ENCODE measurements around the gene IFNA14.
"Not testable (repeated sequence)": the region's sequence is repeated elsewhere in the genome, so short reads cannot be mapped to it uniquely, and the experiment has no call there.

The IFNA14 gene

DNA sequence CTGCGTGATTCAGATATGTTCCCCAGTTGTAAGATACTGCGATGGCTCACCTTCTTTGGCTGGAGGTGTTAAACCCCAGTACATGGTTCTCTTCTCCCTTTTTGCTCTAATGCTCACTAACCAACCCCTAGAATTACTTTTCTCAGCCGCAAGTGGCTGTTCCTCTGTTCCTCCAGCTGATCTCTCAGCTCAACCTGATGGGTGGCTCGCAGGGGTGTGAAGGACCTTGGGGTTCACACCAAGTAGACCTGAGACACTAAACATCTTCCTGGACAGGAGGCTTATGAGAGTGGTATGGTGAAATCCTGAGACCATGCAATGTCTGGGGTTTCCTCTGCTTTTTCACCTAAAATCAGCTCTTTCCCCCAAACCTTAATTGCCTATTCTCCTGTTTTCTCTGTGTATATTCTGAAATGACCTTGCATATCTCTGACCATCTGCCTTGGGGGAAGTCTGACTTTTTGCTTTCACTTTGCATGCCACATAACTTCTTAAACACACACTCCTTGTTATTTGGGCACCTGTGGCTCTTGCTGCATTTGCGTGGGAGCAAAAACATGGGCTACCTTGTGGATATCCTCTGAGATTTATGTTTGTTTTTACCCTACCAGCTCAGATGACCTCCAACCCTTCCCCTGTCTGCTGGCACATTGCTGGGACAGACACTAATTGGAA, 15.9 kb upstream of the IFNA14 start:
- peak overlapping the region; percentile 62 for H3K4me2 ChIP-seq
- no peak overlapping the region for H3K9ac ChIP-seq
- H3K9me3 ChIP-seq, result peaks cover 18% of the 10 kb centered on the region
- H3K27me3 ChIP-seq, result no peaks in the 10 kb centered on the region
- TF ChIP-seq Cebpa-rat (IDR thresholded peaks at IDR 0.05), result no peak
- no peaks in the 10 kb centered on the region for H4K20me1 ChIP-seq
- no peak overlapping the region for H3K27ac ChIP-seq
- peaks cover 38% of the 10 kb centered on the region for H3K4me1 ChIP-seq
- H3K36me3 ChIP-seq, result no peaks in the 10 kb centered on the region
- no peak overlapping the region for H3K4me3 ChIP-seq

DNA sequence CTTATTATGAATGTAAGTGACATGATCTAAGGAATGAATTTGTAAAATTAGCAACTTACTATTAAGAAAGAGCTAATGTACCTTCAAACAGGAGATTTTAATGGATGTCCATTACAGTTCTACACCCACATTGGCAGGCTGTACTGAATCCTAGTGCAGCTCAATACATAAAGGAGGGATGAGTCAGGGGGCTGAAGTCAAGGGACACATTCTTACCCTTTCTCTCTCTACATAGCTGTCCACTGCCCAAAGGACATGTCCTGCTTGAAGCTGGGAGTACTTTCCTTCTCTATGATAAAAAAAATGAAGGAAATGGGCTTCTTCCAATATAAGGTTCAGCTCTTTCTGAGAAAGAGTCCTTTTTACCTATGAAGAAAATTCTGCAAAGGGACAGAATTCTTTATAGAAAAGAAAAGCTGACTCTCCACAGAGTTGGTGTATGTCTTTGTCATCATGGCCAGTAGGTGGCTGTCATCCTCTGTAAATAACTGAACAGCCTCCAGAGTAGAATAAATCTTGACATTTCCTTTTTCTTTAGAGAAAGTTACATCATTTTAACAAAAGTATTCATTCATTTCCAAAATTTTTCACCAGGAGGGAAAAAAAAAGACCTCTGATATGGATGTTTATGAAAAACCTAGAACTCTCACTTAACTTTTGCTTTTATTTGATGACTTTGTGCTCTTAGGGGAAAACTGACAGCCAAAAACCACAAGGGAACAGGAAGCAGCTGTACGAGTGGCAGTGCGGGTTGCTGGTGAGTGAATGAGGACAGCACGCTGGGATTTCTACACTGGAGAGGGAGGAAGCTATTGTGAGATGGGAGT, 13.1 kb upstream of the IFNA14 start:
- Histone ChIP-seq H3K4me1 (peaks cover 38% of the 10 kb centered on the region), H3K4me2 (peak overlapping the region; percentile 55), H3K27me3 (no peaks in the 10 kb centered on the region)

DNA sequence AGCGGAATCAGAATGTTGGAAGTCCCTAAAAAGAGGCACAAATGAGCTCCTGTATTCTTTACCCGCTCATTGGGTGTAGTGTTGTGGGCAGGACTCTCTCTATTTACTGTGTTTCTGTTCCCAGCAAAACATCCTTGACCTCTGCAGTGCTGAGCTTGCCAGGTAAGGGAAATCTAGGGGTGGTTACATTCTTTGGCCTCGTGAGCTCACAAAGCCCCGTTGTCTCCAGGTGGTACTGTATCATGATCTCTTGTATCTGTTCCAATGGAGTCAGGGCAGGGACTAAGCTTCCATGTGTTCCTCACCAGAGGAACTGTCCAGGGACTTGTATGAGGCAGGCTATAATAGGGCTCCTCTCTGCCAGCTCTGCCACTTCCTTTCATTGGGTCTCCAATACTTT, 11.8 kb upstream of the IFNA14 start:
- Histone ChIP-seq H4K20me1 (no peaks in the 10 kb centered on the region), H3K4me2 (no peak overlapping the region), H3K4me1 (peaks cover 38% of the 10 kb centered on the region), H3K27me3 (no peaks in the 10 kb centered on the region), H3K4me3 (no peak overlapping the region), H3K9ac (no peak overlapping the region), H3K27ac (no peak overlapping the region), H3K36me3 (no peaks in the 10 kb centered on the region), H3K9me3 (no peaks in the 10 kb centered on the region)
- TF ChIP-seq Cebpa-rat (IDR thresholded peaks at IDR 0.05), result no peak

More for the DNA sequence above, 13.1 kb upstream of the IFNA14 start:
- Histone ChIP-seq H3K9me3 (peaks cover 8% of the 10 kb centered on the region; the same call in 1 of the 2 replicates), H4K20me1 (no peaks in the 10 kb centered on the region), H3K27ac (0 out of 2 replicates have a peak overlapping the region, but pooled peaks have one; percentile 4), H3K36me3 (no peaks in the 10 kb centered on the region), H3K9ac (no peak overlapping the region; the same call in 1 of the 2 replicates), H3K4me3 (no peak overlapping the region)
- no peak for TF ChIP-seq Cebpa-rat (IDR thresholded peaks at IDR 0.05)

DNA sequence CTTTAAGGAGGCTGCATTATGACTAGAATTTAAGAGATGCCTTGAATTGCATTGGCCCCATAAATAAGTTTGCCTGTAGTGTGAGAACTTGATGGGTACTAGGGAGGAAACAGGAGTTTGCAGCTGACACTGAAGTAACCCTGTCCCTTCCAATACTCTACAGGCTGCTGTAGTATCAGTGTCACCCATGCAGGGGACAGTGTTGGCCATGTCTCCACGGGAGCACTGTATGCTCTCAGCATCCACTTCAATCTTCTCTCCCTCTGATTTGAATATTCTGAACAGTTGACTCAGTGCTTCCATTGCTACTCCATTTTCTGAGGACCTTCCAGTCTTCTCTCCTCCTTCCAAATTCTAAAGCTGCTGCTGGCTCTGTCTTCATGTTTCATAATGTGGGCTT, 11.4 kb upstream of the IFNA14 start:
- Histone ChIP-seq H3K27me3 (no peaks in the 10 kb centered on the region), H3K27ac (no peak overlapping the region), H3K36me3 (no peaks in the 10 kb centered on the region), H3K4me3 (no peak overlapping the region), H3K4me2 (no peak overlapping the region), H3K9me3 (no peaks in the 10 kb centered on the region), H3K9ac (no peak overlapping the region), H4K20me1 (no peaks in the 10 kb centered on the region), H3K4me1 (peaks cover 35% of the 10 kb centered on the region)
- TF ChIP-seq Cebpa-rat (IDR thresholded peaks at IDR 0.05), result no peak

DNA sequence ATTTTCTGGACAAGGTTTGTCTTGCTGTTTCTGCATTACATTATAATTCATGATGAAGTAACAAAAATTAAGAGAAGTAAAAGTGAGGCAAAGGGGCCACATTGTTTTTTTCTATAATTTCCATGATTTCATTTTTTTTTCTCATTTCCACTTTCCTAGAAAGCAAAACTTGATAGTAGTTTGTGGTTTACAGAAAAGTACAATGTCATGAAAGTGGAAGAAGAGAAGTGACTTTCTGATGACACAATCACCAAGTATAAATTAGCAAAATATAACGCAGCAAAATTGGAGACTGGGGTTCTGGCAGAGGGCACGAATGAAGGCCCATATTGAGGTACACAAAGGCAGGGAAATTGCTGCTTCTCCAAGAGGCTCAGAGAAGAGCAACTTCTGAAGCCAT, 5.0 kb upstream of the IFNA14 start:
- TF ChIP-seq Cebpa-rat (IDR thresholded peaks at IDR 0.05), result no peak
- no peaks in the 10 kb centered on the region for H3K36me3 ChIP-seq
- H3K4me1 ChIP-seq, result peaks cover 5% of the 10 kb centered on the region; the same call in 1 of the 2 replicates
- no peak overlapping the region for H3K4me3 ChIP-seq
- H3K4me2 ChIP-seq, result no peak overlapping the region
- no peaks in the 10 kb centered on the region for H3K27me3 ChIP-seq
- no peak overlapping the region for H3K27ac ChIP-seq
- H3K9me3 ChIP-seq, result no peaks in the 10 kb centered on the region
- no peak overlapping the region for H3K9ac ChIP-seq
- H4K20me1 ChIP-seq, result no peaks in the 10 kb centered on the region

GRCh38 chr9:21236360-21236714, 3.5 kb downstream of the IFNA14 start:
- H3K9ac ChIP-seq, H3K4me3 ChIP-seq, H3K36me3 ChIP-seq, H3K9me3 ChIP-seq, H3K27ac ChIP-seq, H3K27me3 ChIP-seq, H4K20me1 ChIP-seq: not testable (repeated sequence)
- Histone ChIP-seq H3K4me2 (peak overlapping the region; percentile 61), H3K4me1 (peaks cover 16% of the 10 kb centered on the region)

GRCh38 chr9:21235468-21236359, 4.1 kb downstream of the IFNA14 start:
- not testable (repeated sequence) for H3K4me3 ChIP-seq, H3K36me3 ChIP-seq, H3K27me3 ChIP-seq, H3K27ac ChIP-seq, H4K20me1 ChIP-seq, H3K9ac ChIP-seq, H3K9me3 ChIP-seq
- Histone ChIP-seq H3K4me2 (peak overlapping the region; percentile 61), H3K4me1 (peaks cover 16% of the 10 kb centered on the region)

DNA sequence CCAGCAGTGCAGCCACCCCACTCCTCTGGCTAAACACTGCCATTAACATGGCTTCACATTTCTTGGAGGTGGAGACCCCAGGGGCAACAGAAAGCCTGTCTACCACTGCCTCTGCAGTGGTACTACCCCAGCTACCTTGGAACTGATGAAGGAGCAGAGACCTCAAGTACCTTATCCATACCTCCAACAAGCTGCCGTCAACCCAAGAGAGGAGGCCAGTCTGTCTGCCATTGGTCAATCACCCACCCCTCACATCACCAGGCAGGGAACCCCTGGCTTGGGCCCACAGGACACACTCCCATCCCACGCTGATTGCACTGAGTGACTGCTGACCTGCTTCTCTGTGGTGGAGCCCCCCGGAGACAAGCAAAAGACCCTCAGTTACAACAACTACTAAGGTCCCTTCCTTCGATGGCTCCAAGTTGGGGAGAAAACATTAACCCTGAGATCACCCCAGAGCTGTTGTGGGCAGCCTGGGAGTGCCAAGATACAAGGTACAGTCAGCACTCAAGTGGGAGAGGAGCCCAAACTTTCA, 5.6 kb downstream of the IFNA14 start:
- H3K27me3 ChIP-seq, result no peaks in the 10 kb centered on the region
- no peaks in the 10 kb centered on the region for H4K20me1 ChIP-seq
- no peak overlapping the region for H3K27ac ChIP-seq
- H3K9ac ChIP-seq, result no peak overlapping the region
- no peak overlapping the region for H3K4me2 ChIP-seq
- H3K36me3 ChIP-seq, result no peaks in the 10 kb centered on the region
- TF ChIP-seq Cebpa-rat (IDR thresholded peaks at IDR 0.05), result no peak
- H3K4me1 ChIP-seq, result peaks cover 16% of the 10 kb centered on the region
- no peaks in the 10 kb centered on the region for H3K9me3 ChIP-seq
- no peak overlapping the region for H3K4me3 ChIP-seq

- H3K36me3 ChIP-seq, result no peaks in the 10 kb centered on the region
- H4K20me1 ChIP-seq, result no peaks in the 10 kb centered on the region
- peaks cover 16% of the 10 kb centered on the region for H3K4me1 ChIP-seq
- H3K27ac ChIP-seq, result no peak overlapping the region
- H3K4me2 ChIP-seq, result no peak overlapping the region
- H3K9me3 ChIP-seq, result no peaks in the 10 kb centered on the region
- TF ChIP-seq Cebpa-rat (IDR thresholded peaks at IDR 0.05), result no peak
- no peak overlapping the region for H3K4me3 ChIP-seq
- no peaks in the 10 kb centered on the region for H3K27me3 ChIP-seq
- no peak overlapping the region for H3K9ac ChIP-seq
Measured at GRCh38 chr9:21233258-21233657, 6.5 kb downstream of the IFNA14 start.

All from BLaER1 (cell line).